Adrenal gland (tissue), 5 donors: ENCODE data around the gene CPD.

Experiments
- CTCF ChIP-seq, 6 experiments: fragments of 450-650 bp in 4 of 6; fragments of 200-600 bp in 2 of 6; sonication (generic) in 1 of 6; IDR thresholded peaks; 1 replicate in 5 of 6; 2 replicates in 1 of 6; pipeline versions ENCODE4 v1.5.1 to v1.8.0; 2016 to 2021; ENCODE audit warnings: antibody characterized with exemption in 6 of 6, mild to moderate bottlenecking in 2 of 6, moderate library complexity in 1 of 6
- POLR2A ChIP-seq, 2 donors: fragments of 450-650 bp; IDR thresholded peaks; one replicate each; pipeline ENCODE4 v1.6.1; 2017; ENCODE audit warnings: antibody characterized with exemption in 2 of 2, mild to moderate bottlenecking in 2 of 2, moderate library complexity in 1 of 2
- donor health status: DM: no; HTN: no; CAD: no.

- TF ChIP-seq CTCF (IDR thresholded peaks at IDR 0.05) (no peak), POLR2A (IDR thresholded peaks at IDR 0.05) (no peak)
Measured at GRCh38 chr17:30468465-30468864, 89.7 kb downstream of the CPD start.
